HG03103 (cell line): ENCODE results near the gene GAS2L1.
"Not testable (repeated sequence)": the region's sequence is repeated elsewhere in the genome, so short reads cannot be mapped to it uniquely, and the experiment has no call there.

Experiments used
- ATAC-seq: cut with Tn5 transposase; IDR thresholded peaks from one replicate; pipeline ENCODE4 v1.9.1; 2021; ENCODE audit warnings: low read depth; ENCODE audit not compliant: unreplicated experiment

Gene GAS2L1

GRCh38 chr22:29339381-29340235 lies 33.2 kb downstream of the GAS2L1 start:
- ATAC-seq, result no peak

- ATAC-seq, result no peak
Observed at GRCh38 chr22:29340566-29340965, 34.1 kb downstream of the GAS2L1 start.

- ATAC-seq, result no peak
Observed at GRCh38 chr22:29341056-29341848, 34.8 kb downstream of the GAS2L1 start.

- ATAC-seq, result no peak
Observed at GRCh38 chr22:29341849-29342127, 35.3 kb downstream of the GAS2L1 start.

- ATAC-seq, result no peak
Observed at GRCh38 chr22:29342177-29342576, 35.7 kb downstream of the GAS2L1 start.

GRCh38 chr22:29342577-29343312 lies 36.3 kb downstream of the GAS2L1 start:
- no peak for ATAC-seq

GRCh38 chr22:29343313-29343805 lies 36.9 kb downstream of the GAS2L1 start:
- no peak for ATAC-seq

- ATAC-seq, result no peak
Observed at GRCh38 chr22:29344137-29344536, 37.7 kb downstream of the GAS2L1 start.

GRCh38 chr22:29344889-29345288 lies 38.4 kb downstream of the GAS2L1 start:
- not testable (repeated sequence) for ATAC-seq

- no peak for ATAC-seq
Observed at GRCh38 chr22:29345932-29346331, 39.5 kb downstream of the GAS2L1 start.

GRCh38 chr22:29346659-29347058 lies 40.2 kb downstream of the GAS2L1 start:
- ATAC-seq, result no peak

GRCh38 chr22:29348041-29348440 lies 41.6 kb downstream of the GAS2L1 start:
- no peak for ATAC-seq

- no peak for ATAC-seq
Observed at GRCh38 chr22:29348956-29349355, 42.5 kb downstream of the GAS2L1 start.

- no peak for ATAC-seq
Observed at GRCh38 chr22:29351042-29351441, 44.6 kb downstream of the GAS2L1 start.

- ATAC-seq, result no peak
Observed at GRCh38 chr22:29351891-29352290, 45.4 kb downstream of the GAS2L1 start.

GRCh38 chr22:29352778-29353177 lies 46.3 kb downstream of the GAS2L1 start:
- ATAC-seq, result no peak

GRCh38 chr22:29353286-29353685 lies 46.8 kb downstream of the GAS2L1 start:
- ATAC-seq, result no peak

- no peak for ATAC-seq
Observed at GRCh38 chr22:29353860-29354259, 47.4 kb downstream of the GAS2L1 start.

GRCh38 chr22:29357193-29357890 lies 50.9 kb downstream of the GAS2L1 start:
- not testable (repeated sequence) for ATAC-seq

- ATAC-seq, result no peak
Observed at GRCh38 chr22:29359469-29359868, 53.0 kb downstream of the GAS2L1 start.
